ENCODE measurements around the gene CTNND1.
"Not testable (repeated sequence)": the region's sequence is repeated elsewhere in the genome, so short reads cannot be mapped to it uniquely, and the experiment has no call there.

Gene CTNND1

DNA sequence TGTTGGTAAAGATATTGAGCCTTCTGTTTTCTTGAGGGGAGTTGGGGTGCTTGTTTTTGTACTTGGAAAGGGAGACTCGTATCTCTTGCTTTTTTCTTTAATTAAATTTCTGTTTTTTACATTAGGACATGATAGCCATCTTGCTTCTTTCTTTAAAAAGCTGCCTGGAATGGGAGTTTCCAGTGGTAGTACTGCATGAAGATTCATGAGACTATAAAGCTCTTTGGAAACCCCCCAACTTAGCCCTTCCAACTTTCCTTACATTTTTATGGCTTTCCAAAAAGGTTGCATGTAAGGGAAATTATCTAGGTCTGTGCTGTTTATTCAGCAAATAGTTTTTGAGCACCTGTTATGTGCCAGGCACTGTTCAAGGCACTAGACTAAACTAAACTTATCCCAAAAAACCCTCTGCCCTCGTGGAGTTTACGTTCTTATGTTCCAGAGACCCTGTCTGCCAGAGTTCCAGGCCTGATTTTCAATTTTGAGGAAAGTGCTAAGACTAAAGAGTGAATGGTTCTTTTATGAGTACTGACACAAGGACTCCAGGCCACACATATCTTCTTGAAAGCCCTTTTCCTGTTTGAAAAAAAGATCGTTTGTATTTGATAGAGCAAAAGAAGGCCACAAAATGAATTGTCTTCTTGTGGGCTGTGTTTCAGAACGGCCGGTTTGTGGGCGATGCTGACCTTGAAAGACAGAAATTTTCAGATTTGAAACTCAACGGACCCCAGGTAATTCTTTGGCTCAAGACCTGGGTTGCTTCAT lies 31.9 kb downstream of the CTNND1 start:
- no peak for DNase-seq (ENCODE audit: low read depth)

DNA sequence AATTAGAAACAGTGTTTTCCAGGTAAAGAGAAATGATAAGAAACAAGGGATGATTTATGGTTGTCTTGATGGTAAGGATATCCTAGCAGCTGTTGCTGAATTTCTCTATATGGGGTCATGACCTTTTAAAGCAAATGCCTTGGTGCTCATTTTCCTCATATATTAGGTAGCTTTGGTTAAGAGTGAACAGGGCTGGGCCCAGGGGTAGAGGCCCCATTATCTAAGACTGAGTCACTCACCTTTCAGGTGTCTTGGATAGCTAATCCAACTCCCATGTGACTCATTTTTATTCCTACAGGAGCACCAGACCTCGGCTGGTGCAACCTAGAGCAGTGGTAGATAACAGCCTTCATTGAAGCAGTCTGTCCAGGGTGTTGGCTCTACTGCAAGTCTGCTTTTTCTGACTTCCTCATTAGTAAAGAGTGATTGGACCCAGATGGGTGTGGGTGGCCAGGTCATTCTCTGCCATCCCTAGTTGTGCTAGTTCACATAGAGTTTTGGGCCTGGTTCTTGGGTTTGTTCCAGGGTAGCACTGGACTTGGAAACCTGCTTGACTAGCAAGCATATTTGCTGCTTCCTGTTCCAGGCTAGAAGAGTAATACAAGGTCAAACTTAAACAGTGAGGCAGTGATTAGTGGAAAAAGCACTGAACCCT lies 37.4 kb downstream of the CTNND1 start:
- no peak for DNase-seq (ENCODE audit: low read depth)

DNA sequence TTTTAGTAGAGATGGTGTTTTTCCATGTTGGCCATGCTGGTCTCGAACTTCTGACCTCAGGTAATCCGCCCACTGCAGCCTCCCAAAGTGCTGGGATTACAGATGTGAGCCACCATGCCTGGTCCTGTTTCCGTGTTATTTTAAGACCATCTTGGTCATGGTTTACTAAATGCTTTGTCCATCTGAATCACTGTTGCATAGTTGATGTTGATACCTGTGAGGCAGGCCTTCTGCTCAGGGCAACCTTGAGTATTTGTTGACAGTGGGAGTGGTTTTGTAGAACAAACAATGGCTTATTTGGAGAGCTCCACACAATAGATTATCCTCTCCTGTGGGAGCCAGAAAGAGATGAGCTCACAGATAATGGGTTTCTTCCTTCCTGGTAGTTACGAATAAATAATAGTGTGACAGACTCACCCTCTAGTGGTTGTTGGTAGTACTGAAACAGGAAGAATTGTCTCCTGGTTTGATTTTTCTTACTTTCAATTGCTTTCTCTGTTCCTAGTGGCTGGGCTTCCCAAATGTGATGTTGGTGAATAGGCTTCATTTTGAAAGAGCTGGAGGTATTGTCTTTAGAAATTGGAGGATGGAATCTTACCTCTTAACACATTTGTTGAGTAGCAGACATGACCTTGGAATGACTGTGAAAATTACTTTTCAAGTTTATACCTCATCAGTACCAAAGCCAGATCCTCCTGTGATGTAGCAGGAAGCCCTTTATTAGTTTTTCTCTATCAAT lies 39.0 kb downstream of the CTNND1 start:
- no peak for DNase-seq (ENCODE audit: low read depth)

DNA sequence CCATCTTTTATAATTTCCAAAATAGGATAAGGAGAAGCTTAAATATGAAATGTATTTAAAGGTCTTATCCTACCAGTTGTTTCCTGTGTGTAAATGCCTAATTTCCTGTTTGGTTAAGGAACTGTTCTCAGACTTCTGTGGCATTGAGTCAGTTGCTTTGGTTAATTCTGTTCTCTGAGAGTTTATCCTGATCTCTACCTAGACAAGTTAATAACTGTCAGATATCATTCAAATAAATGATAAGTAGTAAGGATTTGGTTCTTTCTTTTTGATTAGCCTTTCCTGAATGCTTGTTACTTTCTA lies 39.5 kb downstream of the CTNND1 start:
- no peak for DNase-seq (ENCODE audit: low read depth)

DNA sequence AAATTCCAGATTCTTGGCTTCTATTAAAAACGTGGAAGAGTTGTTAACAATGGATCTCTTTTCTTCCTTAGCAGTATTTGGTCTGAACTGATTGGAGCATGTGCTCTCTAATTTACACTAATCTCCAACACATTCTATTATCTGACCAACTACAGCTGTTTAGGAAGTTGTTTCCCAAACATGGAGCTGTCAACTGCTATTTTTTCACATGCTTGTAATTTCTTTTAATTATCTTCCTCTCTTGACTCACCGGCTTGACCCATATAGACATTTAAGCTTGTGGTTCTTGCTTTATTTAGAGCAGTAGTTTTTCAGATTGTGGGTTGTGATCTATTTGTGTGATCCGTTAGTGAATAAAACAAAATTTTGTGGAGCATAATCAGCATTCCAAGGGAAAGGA lies 40.8 kb downstream of the CTNND1 start:
- no peak for DNase-seq (ENCODE audit: low read depth)

DNA sequence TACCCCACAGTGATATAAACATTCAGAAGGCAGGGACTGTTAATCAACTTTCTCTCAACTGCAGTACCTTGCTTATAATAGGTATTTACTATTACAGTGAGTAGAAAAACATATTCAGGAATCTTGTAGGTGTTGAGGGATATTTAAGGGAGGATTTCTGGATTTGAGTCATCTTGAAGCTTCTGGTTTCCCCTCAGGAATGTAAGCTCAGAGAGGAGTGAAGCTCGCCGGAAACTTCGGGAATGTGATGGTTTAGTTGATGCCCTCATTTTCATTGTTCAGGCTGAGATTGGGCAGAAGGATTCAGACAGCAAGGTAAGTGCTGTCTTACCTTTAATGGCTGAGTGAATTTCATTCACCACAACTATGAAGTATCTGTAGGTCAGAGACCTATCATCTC lies 42.9 kb downstream of the CTNND1 start:
- DNase-seq (ENCODE audit: low read depth): no peak

DNA sequence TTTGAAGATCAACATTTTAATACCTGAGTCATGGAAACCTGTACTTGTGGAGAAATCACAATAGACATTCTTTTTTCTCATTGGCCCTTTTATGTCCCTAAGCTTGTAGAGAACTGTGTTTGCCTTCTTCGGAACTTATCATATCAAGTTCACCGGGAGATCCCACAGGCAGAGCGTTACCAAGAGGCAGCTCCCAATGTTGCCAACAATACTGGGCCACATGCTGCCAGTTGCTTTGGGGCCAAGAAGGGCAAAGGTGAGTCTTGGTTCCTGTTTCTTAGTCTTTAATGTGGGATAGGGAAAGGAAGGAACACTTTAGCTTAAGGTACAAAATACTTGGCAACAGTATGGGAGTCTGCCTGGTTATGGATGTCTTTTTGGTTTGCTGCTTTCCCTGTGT lies 44.2 kb downstream of the CTNND1 start:
- no peak for DNase-seq (ENCODE audit: low read depth)

DNA sequence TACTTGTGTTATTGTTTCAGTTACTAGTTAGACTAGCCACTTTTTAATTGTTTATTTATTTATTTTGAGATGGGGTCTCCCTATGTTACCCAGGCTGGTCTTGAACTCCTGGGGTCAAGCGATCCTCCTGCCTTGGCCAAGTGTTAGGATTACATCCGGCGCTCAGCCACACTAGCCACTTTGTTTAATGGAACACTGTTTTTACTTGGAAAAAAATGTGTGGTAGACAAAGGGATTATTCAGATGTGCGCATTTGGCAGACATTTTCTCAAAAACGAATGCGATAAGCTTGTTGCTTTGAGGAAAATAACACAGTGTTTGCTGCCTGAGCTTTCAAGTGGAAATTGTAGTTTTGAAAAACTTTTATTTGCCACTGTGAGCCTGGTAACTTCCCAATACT lies 51.0 kb downstream of the CTNND1 start:
- no peak for DNase-seq (ENCODE audit: low read depth)

DNA sequence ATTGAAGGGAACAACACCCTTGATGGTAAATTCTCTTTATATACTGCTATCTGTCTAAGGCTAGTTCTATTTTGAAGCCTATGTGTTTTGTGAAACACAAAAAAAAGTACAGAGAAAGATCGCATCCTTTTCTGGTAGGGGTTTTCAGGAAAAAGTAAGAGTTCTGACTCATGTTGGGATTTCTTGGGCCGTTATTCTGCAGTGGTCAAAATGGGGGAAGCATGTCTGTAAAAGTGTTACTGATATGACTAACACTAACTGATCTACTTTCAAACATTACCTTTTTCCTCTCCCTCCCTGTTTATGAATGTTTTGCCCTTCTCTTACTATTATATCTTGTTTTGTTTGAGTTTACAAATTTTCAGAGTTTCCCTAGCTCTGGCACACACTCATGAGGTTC lies 53.9 kb downstream of the CTNND1 start:
- DNase-seq (ENCODE audit: low read depth): no peak

DNA sequence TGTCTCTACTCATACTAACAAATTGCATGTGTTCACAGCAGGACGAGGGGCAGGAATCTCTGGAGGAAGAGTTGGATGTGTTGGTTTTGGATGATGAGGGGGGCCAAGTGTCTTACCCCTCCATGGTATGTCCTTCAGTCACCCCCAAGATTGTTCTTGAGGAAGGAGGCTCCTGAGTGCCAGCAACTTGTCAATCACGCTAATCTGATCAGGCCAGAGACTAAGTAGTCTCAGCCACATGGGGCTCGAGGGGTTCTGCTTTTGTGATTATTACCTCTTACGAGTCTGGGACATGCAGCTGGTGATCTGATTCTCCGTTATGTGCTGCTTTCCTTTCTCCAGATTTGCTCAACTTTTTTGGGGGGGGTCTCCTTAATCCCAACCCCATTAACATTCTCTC lies 54.3 kb downstream of the CTNND1 start:
- DNase-seq (ENCODE audit: low read depth): no peak

DNA sequence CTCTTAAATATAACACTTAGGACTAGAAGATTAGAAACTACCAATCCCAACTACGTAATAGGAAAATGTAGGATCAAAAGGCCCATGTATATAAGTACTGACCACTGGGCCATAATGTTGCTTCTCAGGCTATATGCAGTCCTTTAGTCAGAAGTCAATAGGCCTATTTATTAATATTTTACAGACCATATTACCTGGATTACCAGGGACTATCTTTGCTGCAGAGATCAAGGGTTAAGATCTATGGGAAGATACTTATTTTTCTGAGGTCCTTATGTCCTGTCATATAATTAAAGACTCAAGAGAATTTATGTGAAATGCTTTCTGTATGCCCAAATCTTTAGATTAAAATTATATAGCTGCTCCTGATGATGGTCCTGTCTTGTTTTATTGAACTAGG lies 57.2 kb downstream of the CTNND1 start:
- no peak for DNase-seq (ENCODE audit: low read depth)

DNA sequence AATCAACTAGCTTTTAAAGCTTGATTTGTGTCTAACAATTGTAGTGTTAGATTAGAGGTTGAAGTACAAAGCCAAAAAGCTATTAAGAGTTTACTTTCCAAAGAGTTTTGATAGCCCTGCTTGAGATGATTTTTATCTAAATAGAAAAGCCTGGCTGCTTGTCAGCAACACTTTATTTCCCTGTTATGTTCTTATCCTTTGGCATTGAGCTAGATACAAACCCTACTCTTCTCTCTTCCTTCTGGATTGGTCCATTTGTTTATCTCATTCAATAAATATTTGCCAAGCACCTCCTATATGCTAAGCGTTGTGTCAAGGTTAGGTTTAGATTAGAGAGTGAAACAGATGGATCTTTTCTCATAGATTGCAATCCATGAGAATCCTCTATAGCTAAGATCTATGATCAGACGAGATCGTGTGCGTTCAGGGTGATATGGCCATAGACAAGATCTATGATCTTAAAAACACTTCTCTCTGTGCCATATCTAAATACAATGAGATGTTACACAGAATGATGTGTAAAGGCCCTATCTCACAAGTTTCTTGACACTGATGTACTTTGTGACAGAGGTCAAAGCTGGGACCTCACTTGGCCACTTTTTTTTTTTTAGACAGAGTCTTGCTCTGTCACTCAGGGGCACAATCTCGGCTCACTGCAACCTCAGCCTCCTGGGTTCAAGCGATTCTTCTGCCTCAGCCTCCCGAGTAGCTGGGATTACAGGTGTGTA lies 57.8 kb downstream of the CTNND1 start:
- no peak for DNase-seq (ENCODE audit: low read depth)

DNA sequence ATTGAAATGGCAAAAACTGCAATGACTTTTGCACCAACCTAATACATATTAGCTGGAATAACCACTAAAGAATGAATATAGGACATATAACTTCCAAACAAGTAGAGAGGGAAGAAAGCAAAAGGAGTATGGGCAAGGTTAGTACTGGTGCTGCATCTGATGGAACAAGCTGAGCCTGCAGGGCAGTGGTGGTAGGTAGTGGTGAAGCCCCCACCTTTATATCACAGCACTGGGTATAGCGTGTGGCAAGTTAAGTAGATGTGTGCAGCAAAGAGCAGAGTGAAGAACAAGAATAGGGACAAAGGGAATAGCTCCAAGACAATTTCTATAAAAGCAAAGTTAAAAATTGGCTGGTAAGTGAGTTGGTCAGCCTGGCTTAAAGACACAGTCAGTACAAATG lies 62.3 kb downstream of the CTNND1 start:
- no peak for DNase-seq (ENCODE audit: low read depth)

DNA sequence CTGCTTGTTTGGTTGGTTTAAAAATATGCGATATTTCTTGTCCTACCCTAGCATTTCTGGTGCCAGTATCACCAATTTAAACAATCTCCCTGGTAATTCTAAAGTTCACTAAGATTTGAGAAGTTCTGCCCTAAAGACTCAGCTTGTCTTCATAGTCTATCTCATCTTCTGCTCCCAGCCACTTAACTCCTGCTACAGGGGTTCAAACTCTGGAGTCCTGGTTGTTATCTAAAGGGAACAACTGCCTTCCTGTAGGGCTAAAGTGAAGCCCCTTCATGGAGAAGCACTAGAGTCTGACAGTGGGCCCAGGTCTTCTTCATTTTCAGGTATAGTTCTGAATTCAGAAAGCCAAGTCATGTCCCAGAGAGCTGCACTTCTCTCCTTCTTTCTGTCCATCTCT lies 73.2 kb downstream of the CTNND1 start:
- DNase-seq (ENCODE audit: low read depth): no peak

DNA sequence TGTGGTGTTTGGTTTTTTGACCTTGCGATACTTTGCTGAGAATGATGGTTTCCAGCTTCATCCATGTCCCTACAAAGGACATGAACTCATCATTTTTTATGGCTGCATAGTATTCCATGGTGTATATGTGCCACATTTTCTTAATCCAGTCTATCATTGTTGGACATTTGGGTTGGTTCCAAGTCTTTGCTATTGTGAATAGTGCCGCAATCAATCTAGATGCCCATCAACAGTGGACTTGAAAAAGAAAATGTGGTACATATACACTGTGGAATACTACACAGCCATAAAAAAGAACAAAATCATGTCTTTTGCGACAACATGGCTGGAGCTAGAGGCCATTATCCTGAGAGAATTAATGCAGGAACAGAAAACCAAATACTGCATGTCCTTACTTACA lies 77.0 kb downstream of the CTNND1 start:
- DNase-seq (ENCODE audit: low read depth): not testable (repeated sequence)

DNA sequence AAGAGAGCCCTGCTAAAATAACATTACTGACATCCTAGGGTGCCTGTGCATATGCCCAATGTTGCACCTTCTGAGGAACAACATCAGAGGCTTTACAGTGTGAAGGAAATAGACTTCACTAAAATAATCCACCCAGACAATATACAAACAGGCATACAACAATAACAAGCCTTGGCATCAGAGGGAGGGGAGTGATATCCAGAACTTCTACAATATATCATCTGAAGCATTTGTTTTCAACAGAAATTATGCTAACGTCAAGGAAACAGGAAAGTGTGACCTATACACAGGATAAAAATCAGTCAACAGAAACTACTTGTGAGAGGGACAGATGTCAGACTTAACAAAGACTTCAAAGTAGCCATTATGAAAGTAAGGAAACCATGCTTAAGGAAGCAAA lies 81.3 kb downstream of the CTNND1 start:
- DNase-seq (ENCODE audit: low read depth): no peak

DNA sequence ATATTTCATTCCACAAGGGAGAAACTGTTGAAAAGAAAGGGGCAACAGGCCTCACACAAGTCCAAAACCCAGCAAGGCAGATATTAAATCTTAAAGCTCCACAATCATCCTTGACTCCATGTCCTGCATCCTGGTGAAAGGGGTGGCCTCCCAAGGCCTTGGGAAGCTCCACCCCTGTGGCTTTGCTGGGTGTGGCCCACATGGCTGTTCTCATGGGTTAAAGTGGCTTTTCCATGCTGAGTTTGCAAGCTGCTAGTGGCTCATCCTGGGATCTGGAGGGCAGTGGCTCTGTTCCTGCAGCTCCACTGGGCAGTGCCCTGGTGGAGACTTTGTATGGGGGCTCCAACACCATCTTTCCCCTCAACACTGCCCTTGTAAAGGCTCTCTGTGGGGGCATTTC lies 106.4 kb downstream of the CTNND1 start:
- DNase-seq (ENCODE audit: low read depth): no peak

DNA sequence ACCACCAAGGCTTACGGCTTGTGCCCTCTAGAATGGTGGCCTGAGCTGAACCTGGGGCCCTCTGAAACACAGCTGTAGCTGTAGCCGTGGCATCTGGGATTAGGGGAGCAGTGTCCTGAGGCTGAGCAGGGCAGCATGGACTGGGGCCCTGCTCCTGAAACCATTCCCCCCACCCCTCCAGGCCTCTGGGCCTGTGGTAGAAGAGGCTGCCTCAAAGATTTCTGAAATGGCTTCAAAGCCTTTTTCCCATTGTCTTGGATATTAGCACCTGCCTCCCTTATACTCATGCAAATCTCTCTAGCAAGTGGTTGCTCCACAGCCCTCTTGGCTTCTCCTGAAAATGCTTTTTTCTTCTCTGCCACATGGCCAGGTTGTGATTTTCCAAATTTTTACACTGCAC lies 106.9 kb downstream of the CTNND1 start:
- no peak for DNase-seq (ENCODE audit: low read depth)
